Osteocyte (in vitro differentiated cells): Measurements from ENCODE around the gene ATG14. TPM values are rescaled to one million over a fixed set of nuclear protein-coding genes. Genes with fewer than 3 reads are reported as not detected.
"Not testable (repeated sequence)": the region's sequence is repeated elsewhere in the genome, so short reads cannot be mapped to it uniquely, and the experiment has no call there.

Source experiments
- DNase-seq: peaks from one replicate; pipeline ENCODE4 v3.0.0; 2021; ENCODE audit warnings: mixed read lengths; ENCODE audit not compliant: unreplicated experiment; ENCODE audit errors: extremely low spot score
- H3K27ac Mint-ChIP-seq: one replicate; pipeline ENCODE4 v1.8.0; 2021; ENCODE audit warnings: mild to moderate bottlenecking, mixed read lengths; ENCODE audit not compliant: unreplicated experiment
- H3K27me3 Mint-ChIP-seq: one replicate; pipeline ENCODE4 v1.8.0; 2021; ENCODE audit warnings: mixed read lengths; ENCODE audit not compliant: unreplicated experiment
- H3K36me3 Mint-ChIP-seq: one replicate; pipeline ENCODE4 v1.8.0; 2021; ENCODE audit warnings: mixed read lengths; ENCODE audit not compliant: unreplicated experiment
- H3K4me1 Mint-ChIP-seq: one replicate; pipeline ENCODE4 v1.8.0; 2021; ENCODE audit warnings: mixed read lengths; ENCODE audit not compliant: unreplicated experiment
- H3K4me3 Mint-ChIP-seq: one replicate; pipeline ENCODE4 v1.8.0; 2021; ENCODE audit warnings: mild to moderate bottlenecking, moderate library complexity, mixed read lengths; ENCODE audit not compliant: unreplicated experiment
- H3K9me3 Mint-ChIP-seq: one replicate; pipeline ENCODE4 v1.8.0; 2021; ENCODE audit warnings: mixed read lengths; ENCODE audit not compliant: unreplicated experiment
- CTCF ChIP-seq: fragments of 200-600 bp; sonication (generic); IDR thresholded peaks from 2 replicates; pipeline ENCODE4 v1.5.0; 2021; ENCODE audit warnings: antibody characterized with exemption, mild to moderate bottlenecking, moderate library complexity
- total RNA-seq: library from RNA; stranded (reverse); gene quantifications from 2 replicates; pipeline ENCODE4 v1.2.1, GENCODE V29; 2021

The ATG14 gene
- total RNA-seq, 1 donor from 2014 or later: 13.8 TPM

GRCh38 chr14:55388160-55388559 is 23.5 kb downstream of the ATG14 start:
- Mint-ChIP-seq H3K4me1 (peaks cover 22% of the 10 kb centered on the region), H3K9me3 (no peaks in the 10 kb centered on the region), H3K4me3 (no peak overlapping the region), H3K27ac (no peak overlapping the region), H3K36me3 (peaks cover 39% of the 10 kb centered on the region), H3K27me3 (no peaks in the 10 kb centered on the region)
- DNase-seq: no peak
- no peak for TF ChIP-seq CTCF

GRCh38 chr14:55387121-55387520 is 24.5 kb downstream of the ATG14 start:
- H3K4me1 Mint-ChIP-seq: peaks cover 22% of the 10 kb centered on the region

GRCh38 chr14:55386037-55386808 is 25.4 kb downstream of the ATG14 start:
- H3K27me3 Mint-ChIP-seq: no peaks in the 10 kb centered on the region
- no peak for TF ChIP-seq CTCF
- H3K9me3 Mint-ChIP-seq: no peaks in the 10 kb centered on the region
- DNase-seq: no peak
- H3K27ac Mint-ChIP-seq: no peak overlapping the region
- H3K36me3 Mint-ChIP-seq: peaks cover 46% of the 10 kb centered on the region
- peaks cover 22% of the 10 kb centered on the region for H3K4me1 Mint-ChIP-seq
- H3K4me3 Mint-ChIP-seq: no peak overlapping the region

More at GRCh38 chr14:55387121-55387520, 24.5 kb downstream of the ATG14 start:
- DNase-seq: no peak
- H3K27ac Mint-ChIP-seq: no peak overlapping the region
- H3K4me3 Mint-ChIP-seq: no peak overlapping the region
- peaks cover 39% of the 10 kb centered on the region for H3K36me3 Mint-ChIP-seq
- H3K9me3 Mint-ChIP-seq: no peaks in the 10 kb centered on the region
- TF ChIP-seq CTCF: no peak
- no peaks in the 10 kb centered on the region for H3K27me3 Mint-ChIP-seq

GRCh38 chr14:55384536-55384935 is 27.1 kb downstream of the ATG14 start:
- Mint-ChIP-seq H3K27me3 (no peaks in the 10 kb centered on the region), H3K36me3 (peaks cover 47% of the 10 kb centered on the region), H3K9me3 (no peaks in the 10 kb centered on the region), H3K27ac (no peak overlapping the region), H3K4me1 (peaks cover 15% of the 10 kb centered on the region), H3K4me3 (no peak overlapping the region)
- TF ChIP-seq CTCF: no peak
- no peak for DNase-seq

GRCh38 chr14:55383541-55384140 is 28.0 kb downstream of the ATG14 start:
- Mint-ChIP-seq H3K9me3 (no peaks in the 10 kb centered on the region), H3K4me1 (peaks cover 6% of the 10 kb centered on the region), H3K27ac (no peak overlapping the region), H3K27me3 (no peaks in the 10 kb centered on the region), H3K4me3 (no peak overlapping the region), H3K36me3 (peaks cover 42% of the 10 kb centered on the region)
- no peak for TF ChIP-seq CTCF
- DNase-seq: no peak

- DNase-seq, H3K9me3 Mint-ChIP-seq: not testable (repeated sequence)
Measured at GRCh38 chr14:55383056-55383466, 28.6 kb downstream of the ATG14 start.

More at GRCh38 chr14:55383056-55383466, 28.6 kb downstream of the ATG14 start:
- H3K36me3 Mint-ChIP-seq: peaks cover 36% of the 10 kb centered on the region
- not testable (repeated sequence) for H3K27me3 Mint-ChIP-seq, H3K4me3 Mint-ChIP-seq, H3K4me1 Mint-ChIP-seq, H3K27ac Mint-ChIP-seq
